Islet precursor cell (in vitro differentiated cells): ENCODE data around the gene DBNL.

Experiments
- DNase-seq: peaks from one replicate; pipeline ENCODE4 v3.0.0-alpha.2; 2018

Gene DBNL

DNA sequence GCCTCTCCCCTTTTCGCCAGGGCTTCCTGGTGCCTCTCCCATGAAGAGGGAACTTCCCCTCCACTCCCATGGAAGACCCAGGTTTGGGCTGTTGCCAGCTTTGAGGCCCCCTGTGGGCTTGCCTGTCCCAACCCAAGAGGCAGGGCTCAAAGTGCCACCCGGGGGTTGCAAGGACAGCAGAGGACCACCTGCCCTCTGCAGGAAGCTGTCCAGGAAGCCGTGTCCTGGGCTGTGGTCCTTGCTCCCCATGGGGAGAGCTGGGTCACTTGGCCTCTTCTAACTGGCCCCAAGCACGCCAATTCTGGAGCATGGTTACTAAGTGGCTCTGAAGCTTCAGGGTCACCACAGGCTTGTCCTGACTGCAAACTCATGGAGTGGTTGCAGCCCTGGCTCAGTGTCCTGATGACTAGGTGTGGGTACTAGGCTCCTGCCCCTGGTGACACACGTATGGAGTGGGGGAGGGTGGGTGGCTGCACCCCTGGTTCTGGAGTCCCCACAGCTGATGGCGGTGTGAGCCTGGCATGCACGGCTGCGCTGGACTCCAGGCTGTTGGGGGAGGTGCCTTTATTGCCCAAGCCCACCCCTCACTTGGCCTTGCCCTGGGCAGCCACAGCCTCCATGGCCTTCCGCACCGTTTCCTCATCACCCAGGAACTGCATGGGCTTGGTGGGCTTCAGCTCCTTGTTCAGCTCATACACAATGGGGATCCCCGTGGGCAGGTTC lies 17.8 kb downstream of the DBNL start:
- peak; percentile 43 for DNase-seq

GRCh38 chr7:44062903-44063295 lies 18.4 kb downstream of the DBNL start:
- no peak for DNase-seq

DNA sequence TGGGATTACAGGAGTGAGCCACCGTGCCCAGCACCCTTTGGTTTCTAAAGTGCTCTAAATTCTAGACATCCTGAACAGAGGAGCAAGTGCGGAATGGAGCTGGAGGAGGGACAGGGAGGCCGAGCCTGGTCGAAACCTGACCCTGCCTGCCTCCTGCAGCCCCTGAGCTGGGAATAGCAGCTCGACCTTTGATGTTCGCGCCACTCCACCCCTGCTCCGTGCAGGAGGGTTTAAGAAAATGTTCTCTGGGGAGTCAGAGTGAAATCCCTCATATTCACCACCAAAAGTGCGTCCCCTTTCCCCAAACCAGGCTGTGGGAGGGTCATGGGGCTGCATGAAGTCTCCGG lies 19.0 kb downstream of the DBNL start:
- no peak for DNase-seq

DNA sequence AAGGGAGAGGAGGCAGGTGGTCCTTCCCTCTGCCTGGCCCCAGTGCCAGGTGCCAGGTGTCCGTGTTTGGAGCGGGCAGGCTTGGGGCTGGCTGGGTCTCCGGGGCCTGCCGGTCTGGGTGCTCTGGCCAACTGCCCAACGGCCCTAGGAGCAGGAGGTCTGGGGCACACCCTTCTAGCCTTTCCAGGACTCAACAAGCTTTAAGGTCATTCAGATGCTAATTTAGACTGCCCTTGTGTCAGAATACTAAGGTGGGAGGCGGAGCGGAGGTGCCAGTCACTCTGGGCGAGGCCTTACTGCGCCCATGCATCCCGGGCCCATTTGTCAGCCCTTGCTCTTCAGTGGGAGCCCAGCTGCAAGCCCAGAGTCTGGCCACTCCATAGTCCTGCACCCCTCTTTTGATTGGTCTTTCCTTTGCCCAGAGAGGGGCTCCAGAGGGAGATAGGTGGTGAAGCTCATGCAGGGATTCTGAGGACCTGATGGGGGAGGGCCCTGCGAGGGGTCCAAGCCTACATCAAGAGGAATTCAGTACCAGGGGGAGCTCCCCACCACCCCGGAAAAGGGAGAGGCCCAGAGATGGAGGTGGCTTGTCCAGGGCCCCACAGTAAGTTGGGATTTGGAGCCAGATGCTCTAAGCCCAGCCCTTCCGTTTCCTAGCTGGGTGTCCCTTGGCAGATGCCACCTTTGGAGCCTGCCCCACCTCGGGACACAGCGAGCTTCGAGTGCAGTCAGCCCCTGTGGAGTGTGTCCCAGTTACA lies 19.6 kb downstream of the DBNL start:
- DNase-seq: peak; percentile 56

- DNase-seq: peak; percentile 46
Observed at GRCh38 chr7:44064791-44065430, 20.4 kb downstream of the DBNL start.

GRCh38 chr7:44065431-44066110 lies 21.1 kb downstream of the DBNL start, which contains the start of gene PGAM2:
TSS of gene PGAM2 (minus strand) at chr7:44065567. CDS start at chr7:44065529, 38 bp downstream.
- DNase-seq: peak; percentile 74

DNA sequence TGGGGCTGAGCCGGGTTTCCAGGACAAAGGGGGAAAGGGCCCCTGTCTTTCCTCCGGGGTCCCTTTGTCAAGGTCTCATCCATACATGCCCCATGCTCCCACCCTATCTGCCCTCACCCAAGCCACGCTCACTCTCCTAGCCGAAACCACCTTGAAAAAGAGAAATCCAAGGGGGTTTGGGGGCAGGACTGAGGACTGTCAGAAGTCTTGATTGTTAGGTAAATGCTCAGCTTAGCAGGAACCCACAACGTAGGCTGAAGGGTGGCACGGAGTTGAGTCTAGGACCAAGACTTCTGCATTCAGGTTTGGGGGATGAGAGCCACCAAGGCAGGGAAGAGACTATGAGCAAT lies 21.6 kb downstream of the DBNL start:
- DNase-seq: peak; percentile 47

DNA sequence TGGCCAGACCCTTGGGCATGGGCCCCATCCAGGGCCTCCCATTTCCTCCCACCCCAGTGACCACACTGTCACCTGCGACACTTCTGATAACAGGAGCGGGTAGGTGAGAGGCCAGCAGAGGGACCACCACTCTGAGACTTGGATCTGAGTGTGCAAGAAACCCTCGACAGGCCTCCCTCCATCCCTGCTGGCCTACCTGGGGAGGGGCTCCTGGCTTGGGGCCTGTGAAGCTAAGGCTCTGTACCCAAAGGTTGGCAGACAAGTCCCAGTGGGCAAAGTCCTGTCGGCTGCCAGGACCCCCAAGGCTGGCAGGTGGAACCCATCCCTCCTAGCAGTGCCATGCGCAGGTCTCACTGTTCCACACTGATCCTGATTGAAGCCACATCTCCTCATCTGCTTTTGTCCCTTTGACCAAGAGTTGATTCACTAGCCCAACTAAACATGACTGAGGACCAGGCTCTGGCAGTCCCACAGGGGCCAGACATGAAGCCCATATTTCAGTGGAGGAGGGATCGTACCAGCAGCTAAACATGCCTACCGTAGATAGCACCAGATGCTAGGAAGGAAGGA lies 22.1 kb downstream of the DBNL start:
- peak; percentile 38 for DNase-seq

- peak; percentile 43 for DNase-seq
Observed at GRCh38 chr7:44067064-44067951, 22.8 kb downstream of the DBNL start.

- DNase-seq: no peak
Observed at GRCh38 chr7:44068054-44068453, 23.6 kb downstream of the DBNL start.

- DNase-seq: no peak
Observed at GRCh38 chr7:44071726-44072363, 27.3 kb downstream of the DBNL start.

DNA sequence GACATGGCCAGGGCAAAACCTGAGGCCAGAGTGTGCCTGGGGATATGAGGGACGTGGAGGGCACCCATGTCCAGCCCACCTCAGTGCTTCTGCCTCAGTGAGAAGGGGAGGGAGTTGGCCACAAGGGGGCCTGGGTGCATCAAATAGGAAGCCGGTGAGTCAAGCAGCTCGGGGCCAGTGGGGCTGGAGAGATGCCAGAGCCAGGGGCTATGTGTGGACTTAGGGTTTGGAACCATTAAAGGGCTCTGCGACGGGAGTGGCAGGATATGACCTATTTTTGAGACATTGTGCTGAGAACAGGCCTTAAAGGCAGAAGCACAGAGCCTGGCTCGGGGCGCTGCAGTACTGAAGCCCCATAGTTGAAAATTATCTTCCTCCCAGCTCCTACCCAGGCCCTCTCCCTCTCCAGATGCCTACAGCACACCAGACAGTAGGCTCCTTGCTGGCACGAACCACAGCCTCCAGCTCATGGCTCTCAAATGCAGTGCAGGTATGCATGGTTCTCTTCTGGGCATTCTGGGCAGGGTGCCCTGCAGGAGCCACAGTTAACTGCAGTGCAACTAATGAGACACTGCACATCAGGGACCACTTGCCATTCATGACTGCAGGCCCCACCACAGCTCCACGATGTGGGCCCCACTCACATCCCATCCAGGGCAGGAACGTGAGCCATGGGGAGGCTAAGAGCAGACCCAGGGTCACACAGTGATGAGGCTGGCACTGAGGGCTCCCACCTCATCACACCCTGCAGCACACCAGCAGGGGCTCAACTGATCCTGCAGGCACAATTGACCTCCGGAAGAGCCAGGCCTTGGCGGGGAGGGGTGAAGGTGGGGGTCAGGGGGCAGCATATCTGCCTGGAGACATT lies 28.1 kb downstream of the DBNL start:
- peak; percentile 91 for DNase-seq

DNA sequence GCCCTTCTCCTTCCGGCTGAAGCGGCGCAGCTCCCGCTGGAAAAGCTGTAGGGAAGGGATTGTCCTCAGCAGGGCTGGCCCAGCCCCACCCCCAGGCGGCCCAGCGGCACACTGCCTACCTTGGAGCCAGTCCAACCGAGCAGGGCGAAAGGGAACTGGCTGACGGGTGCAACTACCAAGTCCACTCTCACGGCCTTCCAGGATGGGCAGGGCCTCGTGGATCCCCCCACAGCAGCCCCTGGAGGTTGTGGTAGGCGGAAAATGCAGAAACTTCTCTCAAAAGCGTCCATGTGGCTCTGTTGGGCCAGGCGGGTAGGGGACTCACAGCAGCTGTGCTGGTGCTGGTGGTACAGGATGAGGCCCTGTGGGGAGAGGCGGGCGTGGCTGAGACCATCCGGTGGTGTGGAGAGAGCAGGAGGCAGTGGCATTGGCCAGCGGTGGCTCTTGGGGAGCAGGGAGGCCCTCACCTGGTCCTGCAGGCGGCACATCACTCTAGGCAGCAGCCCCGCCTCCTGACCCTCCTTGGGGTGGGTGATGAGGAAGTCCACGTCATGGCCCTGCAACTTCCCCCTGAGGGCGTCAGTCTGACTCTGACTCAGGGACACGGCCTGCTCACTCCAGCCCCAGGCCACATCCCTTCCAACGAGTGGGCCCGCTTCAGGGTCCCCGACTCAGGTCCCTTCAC lies 29.3 kb downstream of the DBNL start:
- DNase-seq: peak; percentile 84

DNA sequence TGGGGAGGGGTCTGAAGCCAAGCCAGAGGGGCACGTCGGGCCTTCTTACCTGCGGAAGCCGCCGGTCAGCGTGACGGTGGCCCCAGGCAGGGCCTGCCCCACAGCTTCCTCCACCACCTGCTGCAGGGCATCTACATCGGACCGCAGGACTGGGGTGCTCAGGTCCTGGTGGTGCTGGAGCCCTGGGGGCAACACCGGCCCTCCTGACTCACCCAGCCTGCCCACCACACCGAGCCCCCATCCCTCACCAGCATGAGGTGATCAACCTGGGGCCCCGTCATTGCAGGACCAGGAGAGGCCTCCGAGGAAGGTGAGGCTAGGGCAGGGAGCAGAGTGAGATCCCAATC lies 29.8 kb downstream of the DBNL start:
- no peak for DNase-seq

- DNase-seq: no peak
Observed at GRCh38 chr7:44075296-44076075, 31.0 kb downstream of the DBNL start.

DNA sequence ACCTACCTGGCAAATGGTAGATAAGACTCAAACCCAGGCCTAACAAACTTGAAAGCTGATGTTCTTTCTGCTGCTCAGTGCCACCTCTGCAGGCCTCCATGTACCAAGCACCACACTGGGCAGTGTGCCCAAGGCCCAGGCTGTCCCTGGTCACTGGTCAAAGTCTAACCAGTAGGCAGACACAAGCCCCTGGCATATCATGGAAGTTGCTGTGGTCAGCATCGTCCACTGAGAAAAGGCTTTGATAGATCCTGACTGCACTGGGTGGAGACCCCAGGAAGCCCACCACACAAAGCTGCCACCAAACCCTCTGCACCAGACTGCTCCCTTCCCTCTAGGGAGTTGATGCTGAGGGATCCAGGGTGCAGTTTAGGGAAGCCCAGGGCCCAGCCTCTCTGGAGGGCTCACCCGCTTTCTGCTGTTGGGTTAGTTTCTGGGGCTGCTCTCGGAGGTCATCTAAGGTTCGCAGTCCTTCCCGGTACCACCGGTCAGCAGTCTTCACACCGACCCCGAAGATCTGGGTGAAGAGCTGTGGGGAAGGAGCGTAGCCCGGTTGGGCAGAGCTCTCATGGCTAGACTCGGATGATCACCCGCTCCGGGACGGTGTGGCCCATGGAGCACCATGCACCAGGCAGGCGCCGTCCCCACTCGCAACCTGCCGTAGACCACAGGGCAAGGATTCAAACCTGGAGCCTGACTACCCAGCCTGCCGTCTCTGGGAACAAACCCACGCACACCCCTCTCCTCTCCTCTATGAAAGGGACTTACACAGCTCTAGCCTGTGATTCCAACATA lies 31.8 kb downstream of the DBNL start:
- no peak for DNase-seq

DNA sequence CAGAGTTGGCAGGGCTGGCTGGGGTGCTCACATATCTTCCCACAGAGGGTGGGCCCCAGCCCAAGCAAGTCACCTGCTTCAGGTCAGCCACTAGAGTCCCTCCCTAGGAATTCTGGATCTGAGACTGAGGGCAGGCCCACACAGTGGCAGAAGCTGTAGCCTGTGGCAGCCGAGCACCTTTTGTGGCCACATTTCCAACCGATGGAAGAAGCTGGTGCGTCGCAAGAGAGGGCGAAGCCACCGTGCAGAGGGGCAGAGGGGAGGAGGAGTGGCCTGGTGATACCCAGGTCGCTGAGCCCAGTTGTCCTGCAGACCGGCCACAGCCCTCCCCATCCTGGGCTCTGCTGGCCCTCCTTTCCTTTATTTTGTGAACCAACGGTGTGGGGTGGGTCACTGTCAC lies 32.6 kb downstream of the DBNL start:
- no peak for DNase-seq

- no peak for DNase-seq
Observed at GRCh38 chr7:44077681-44078091, 33.2 kb downstream of the DBNL start.
